Endothelial cell of hepatic sinusoid (primary cell): ENCODE results near the gene GPS1.

Experiments used
- in situ Hi-C: cut with HindIII; loops from 2 replicates; pipeline ENCODE4 v1.10.0; 2017; ENCODE audit warnings: low sequenced_read_pairs

The GPS1 gene

DNA sequence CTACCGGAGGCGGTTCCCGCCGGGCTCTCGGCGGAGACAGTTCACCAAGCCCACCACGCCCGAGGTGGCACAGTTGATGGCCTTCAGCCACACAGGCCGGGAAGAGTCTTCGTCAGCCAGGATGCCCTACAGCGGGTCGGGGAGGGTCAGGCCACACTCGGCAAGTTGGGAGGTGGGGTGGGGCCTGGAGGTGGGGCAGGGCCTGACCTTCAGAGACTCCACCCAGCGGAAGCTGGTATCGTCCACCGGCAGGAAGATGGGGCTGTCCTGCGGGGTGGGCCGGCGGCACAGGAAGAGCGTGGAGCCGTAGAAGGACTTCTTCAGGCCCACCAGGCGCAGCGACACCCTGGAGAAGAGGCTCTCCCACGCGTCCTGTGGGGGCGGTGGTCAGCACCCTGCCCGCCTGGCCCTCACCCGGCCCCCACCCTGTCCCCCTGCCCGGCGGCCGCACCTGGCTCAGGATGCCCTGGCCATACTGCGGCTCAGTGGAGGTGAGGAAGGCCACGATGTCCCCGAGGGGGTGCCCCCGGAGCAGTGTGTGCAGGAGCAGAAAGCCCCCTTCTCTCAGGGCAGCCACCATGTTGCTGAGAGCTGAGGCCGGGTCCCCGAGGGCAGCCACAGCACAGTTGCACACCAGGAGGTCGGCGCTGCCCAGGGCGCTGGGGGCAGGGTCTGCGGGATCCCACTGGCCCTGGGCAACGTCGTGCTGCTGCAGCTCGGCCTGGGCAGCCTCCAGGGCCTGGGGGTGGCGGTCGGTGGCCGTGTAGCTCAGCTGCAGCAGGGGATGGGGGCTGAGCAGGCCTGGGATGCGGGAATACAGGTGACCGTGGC, 33.5 kb downstream of the GPS1 start:
- in situ Hi-C loops = no loop called here

DNA sequence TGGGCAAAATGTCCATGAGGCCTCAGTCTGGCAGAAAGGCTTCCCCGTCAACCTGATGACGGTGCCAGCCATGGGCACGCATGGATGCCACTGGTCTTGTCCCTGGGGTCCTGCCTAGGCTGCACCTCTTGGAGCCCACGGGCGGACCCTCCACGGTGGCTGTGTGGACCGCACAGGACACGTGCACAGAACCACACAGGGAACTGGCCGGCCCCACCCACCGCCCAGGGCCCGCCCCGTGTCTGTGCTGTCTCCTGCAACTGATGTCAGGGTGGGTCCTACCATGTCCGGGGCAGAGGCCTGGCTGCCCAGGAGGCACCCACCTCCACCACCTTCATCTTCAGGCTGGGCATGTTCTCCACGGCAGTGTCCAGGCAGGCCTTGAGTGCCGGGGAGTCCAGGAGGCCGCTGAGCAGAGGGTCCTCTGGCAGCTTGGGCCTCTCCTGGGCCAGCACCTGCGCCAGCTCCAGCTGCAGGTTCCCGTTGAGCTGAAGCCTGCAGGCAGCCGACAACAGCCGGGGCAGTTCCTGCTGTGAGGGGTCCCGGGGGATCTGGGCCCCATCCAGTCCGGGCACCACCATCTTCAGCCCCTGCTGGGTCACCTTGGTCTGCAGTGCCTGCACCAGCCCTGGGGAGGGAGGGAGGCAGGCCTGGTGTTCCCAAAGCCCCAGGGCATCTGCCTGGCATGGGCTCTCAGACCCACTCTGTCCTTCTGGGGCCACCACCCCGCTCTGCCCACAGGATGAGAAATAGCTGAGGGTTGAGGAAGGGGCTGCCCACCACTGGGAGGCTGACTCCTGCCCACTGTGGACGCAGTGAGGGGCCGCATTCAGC, 34.5 kb downstream of the GPS1 start:
- in situ Hi-C loops = no loop called here

DNA sequence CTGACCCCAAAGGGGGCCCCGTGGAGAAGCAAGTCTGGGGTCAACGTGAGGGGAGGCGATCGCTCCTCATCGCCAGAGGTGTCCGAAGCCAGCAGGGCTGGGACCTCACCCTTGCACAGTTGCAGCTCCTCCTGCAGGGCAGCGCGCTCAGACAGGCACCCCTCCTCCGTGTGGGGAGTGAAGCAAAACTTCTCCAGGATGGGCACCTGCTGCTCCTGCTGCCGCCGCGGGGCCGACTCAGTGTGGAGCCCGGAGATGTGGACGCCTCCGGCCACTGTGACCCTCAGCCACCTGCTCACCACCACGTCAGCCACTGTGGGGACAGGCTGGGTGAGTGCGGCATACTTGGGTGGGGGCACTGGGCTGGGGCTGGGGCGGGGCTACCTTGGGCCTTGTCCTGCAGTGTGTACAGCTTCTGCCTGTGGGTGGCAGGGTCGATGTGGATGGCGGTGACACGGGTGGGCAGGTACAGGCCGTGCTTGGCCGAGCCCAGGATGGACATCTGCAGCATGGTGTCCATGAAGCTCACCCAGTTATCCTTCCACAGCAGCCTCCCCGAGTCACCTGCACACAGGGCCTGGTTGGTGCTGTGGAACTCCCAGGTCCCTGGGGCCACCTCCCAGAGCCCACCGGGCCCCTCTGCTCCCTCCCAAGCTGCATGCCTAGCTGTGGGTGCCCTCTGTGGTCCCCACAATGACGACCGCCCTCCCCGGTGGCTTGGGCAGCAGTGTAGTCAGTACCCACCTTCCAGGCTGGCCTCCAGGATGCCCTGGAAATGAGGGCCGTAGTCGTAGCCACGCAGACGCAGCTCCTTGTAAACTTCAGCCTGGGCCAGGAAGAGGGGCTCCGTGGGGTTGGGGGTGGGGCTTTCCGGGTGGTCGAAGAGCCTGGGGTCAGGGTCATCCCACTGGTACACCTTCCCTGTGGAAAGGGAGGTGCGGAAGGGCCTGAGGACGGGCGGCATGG, 35.5 kb downstream of the GPS1 start:
- in situ Hi-C loops = no loop called here

DNA sequence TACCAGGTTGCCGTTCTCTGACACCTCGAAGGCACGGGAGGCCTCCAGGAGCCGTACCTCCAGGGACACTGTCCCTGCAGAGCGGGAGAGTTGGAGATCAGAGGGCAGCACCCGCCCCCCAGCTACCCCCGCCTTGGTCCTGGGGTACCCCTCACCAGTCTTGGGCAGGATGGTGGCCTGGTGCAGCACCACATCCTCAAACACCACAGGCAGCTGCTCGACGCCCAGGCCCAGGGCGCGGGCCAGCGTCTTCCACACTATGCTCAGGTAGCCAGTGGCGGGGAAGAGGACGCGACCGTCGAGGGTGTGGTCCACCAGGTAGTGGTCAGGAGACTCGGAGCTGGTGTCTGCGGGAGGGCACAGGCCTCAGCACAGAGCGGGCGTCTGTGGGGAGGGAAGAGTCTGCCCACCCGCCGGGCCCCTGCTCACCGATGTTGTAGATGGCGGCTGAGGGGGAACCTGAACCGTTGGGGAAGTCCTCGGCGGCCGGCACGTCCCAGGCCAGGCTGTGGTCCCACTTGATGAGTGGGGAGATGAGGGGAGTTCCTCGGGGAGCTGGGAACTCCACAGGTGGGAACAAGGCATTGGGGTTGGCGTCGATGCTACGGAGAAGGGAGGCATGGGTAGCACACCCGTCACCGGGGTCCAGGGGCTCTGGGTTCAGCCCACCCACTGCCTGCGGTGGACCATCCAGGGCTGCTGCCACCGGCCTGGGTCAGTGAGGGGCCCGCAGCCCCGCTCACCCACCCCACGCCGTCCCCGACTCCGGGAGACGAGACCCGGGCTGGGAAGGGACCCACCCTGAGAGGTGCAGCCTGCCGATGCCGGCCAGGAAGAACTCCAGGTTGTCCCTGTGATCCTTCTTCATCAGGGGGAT, 36.5 kb downstream of the GPS1 start:
- in situ Hi-C loops = no loop called here

DNA sequence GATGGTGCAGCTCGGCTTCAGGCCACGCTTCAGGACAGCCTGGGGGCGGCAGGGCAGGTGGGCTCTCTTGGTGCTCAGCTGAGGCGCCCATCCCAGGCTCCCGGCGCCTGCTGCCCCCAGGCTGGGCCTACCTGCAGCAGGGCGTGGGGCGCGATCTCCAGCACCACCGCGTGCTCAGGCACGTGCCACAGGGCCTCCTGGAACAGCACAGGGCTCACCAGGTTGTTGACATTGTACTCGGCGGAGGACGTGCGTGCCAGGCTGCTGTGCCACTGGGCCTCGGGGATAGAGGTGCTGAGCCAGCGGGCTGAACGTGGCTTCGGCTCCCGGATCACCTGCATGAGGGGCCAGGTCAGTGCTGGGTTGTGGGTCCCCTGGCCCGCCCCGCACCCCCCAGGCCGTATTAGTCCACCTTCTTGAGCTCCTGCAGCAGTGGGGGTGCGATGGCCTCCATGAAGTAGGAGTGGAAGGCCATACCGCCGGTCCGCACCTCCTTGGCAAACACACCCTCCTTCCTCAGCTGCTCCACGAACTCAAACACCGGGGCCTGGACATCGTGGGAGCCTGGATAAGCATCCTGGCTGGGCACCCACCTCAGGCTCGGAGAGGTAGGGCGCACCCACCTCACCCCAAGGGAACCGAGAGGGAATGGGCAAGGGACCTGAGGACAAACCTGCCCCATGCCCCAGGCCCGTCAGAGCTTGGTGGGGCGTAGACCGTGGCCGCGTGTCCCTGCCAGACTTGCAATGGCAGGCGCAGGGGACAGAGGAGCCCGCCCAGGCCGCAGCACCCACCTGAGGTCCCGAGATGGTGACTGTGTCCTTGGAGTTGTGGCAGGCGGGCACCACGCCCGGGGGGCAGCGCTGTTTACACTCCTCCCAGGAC, 37.4 kb downstream of the GPS1 start:
- in situ Hi-C loops = no loop called here

DNA sequence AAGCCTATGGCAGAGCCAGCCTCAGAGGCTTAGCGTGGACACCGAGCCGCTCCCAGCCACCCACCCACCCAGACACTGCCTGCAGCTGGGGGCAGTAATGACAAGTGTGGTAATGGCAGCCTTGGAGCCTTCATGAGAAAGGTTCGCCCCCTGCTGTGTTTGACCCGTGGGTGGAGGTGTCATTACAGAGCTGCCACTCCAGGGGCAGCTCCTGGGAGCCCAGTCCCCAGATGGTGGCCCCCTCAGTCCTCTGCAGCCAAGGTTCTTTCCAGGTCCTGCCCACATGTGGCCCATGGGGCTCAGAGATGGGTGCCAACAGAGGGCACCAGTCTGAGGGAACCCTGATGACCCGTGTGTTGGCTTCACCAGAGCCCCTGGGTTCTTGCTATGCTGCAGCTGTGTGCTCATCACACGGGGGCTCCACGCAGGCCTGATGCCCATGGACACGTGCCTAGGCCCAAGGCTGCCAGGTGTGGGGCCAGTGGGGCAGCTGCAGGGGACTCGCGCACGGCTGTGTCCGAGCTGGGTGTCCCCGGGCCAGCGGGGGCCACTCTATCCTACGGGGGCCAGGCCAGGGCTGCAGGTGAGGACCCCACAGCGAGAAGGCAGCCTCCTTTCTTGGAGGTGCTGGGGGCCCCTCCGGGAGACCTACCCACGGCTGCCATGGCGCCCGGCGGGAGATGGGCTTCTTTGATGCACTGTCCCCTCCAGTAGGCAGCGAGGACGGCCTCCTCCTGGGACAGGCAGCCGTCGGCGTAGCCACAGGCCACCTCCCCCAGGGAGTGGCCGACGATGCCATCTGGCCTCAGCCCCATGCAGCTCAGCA, 38.2 kb downstream of the GPS1 start:
- in situ Hi-C loops = no loop called here

DNA sequence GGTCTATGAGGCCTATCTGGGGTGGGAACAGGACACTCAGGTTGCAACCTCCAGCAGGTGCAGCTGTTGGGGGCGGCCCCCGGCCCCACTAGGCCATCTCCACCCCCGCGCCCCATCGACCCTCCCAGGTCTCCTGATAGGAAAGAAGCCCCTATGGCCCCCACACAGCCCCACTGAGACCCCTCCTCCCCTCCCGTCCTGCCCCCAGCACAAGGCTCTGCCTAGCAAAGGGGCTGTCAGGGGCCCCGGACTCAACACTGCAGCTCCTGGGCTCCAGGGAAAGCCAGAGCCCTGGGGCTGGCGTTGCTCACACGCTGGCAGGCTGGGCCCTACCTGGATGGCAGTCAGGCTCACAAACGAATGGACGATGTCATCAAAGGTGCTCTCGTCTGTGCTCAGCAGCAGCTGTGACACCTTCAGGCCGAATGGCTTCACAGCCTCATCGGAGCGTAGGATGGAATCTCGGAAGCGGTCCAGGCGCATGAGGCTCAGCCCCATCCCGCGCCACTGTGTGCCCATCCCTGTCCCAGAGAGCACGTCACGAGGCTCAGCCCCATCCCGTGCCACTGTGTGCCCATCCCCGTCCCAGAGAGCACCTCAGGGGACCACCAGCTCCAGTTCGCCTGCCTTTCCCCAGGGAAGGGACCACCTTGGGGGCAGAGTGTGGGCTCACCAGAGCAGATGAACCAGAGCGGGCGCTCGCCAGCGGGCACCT, 39.0 kb downstream of the GPS1 start:
- in situ Hi-C loops = no loop called here

DNA sequence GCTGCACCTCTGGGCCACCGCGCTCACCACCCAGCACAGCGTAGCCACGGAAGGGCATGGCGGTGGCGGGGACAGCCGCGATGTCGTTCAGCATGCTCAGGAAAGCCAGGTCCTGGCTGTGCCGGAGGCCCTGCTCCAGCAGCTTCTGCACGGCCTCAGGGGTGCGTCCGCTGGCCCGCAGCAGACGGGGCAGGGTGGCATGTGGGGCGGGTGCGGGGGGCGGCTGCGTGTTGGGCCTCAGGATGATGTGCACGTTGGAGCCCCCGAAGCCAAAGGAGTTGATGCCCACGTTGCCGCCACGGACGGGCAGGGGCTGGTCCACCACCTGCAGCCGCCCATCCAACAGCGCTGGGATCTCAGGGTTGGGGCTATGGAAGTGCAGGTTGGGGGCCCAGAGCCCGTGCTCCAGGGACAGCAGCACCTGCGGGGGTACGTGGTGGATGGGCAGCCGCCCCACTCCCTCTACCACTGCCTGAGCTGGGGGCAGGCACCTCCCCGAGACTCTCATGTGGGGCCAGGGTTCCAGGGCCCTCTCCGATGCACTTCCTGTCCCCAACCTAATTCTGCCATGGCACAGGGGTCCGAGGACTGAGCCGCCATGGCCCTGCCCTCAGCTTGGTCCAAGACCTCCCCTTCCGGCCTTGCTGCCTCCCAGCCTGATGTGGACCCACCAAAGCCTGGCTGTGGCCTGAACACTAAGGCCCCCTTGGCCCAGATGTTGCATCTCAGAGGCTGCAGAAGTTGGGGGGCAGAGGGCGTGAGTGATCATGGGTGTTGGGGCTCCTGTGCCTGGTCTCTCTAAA, 39.8 kb downstream of the GPS1 start:
- in situ Hi-C loops = no loop called here

DNA sequence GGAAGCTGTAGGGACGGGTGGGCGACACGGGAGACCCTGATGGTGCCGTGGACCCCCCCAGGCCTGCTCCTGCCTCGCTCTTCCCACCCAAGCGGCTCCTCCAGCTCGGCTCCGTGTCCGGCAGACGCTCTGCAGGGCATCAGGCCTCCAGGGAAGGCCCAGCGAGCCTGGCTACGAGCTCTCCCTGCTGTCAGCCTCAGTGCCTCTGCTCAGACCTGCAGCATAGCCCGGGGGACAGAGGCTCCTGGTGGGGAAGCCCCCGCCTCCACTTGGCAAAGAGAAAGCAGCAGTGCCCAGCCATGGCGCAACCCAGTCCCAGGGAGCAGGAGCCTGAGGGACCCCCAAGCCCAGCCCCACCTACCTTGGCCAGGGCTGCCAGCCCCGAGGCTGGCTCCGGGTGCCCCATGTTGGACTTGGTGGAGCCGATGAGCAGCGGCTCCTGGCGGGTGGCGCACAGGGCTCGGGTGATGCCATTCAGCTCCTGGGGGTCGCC, 40.4 kb downstream of the GPS1 start:
- in situ Hi-C loops = no loop called here

DNA sequence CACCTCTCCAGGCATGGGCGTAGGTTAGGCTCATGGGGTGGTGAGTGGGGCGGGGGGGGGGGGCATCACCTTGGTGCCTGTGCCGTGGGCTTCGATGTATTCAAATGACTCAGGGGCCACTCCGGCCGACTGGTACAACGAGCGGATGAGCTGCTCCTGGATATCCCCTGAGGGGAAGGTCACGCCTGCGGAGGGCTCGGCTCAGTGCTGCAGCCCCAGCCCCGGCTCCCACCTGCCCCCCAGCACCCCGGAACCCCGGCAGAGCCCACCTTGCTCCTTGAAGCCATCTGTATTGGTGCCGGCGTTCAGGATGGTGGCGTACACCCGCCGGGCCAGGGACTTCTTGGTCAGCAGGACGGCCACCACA, 40.9 kb downstream of the GPS1 start:
- in situ Hi-C loops = no loop called here

DNA sequence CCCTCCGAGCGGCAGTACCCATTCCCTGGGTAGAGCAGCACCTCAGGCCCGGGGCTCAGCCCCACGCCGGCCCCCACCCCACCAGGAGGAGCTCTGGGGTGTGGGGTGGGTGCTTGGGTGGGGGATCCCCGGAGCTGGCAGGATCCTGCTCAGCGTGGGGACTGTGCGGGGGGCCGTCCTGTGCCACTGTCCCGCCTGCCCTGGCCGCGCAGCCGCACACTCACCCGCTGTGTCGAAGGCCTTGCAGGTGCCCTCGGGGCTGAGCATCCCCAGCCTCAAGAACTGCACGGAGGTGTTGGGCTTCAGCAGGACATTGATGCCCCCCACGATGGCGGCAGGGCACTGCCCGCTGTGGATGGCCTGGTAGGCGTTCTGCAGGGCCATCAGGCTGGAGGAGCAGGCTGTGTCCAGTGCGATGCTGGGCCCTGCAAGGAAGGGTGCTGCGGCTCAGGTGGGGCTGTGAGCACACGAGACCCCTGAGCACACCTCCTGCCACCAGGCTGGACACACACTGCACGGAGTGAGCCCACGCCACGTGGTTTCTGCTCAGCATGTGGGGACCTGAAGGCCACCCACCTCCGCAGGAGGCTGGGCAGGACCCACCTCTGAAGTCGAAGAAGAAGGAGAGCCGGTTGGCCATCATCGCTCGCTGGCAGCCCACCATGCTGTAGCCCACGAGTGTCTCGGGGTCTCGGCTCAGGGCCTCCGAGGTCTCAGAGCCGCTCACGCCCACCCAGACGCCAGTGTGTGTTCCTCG, 41.5 kb downstream of the GPS1 start:
- in situ Hi-C loops = no loop called here

DNA sequence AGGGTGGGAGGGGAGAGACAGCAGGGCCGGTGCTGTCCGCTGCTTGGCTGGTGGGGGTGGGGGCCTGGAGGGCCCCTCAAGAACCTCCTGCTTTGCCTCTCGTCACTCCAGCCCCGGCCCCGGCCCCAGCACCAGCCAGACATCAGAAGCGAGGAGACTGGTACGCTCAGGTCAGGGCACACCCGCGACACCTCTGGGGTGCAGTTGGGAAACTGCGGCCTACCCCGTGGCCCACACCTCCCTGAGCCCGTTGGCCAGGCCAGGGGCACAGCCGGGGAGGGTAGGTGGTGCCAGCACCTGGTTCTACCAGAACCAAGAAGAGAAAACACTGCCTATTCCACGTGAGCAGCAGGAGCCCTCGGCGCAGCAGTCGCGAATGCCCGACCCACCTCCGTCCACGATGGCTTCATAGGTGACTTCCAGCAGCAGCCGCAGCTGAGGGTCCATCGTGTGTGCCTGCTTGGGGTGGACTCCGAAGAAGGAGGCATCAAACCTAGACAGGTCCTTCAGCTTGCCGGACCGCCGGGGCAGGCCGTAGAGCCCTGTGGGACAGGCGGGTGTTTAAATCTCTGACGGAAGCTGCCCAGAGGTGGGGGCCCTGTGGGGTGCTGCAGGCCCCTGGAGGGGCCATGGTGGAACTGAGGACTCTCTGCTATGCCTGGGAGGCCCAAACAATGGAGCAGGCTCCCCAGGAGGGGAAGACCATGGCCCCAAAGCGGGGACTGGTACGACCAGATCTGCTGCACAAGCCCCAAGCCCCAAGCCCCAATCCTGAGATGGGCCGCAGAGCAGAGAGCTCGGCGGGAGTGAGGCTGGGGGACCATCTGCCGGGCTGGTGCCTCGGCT, 43.5 kb downstream of the GPS1 start:
- in situ Hi-C loops = no loop called here

DNA sequence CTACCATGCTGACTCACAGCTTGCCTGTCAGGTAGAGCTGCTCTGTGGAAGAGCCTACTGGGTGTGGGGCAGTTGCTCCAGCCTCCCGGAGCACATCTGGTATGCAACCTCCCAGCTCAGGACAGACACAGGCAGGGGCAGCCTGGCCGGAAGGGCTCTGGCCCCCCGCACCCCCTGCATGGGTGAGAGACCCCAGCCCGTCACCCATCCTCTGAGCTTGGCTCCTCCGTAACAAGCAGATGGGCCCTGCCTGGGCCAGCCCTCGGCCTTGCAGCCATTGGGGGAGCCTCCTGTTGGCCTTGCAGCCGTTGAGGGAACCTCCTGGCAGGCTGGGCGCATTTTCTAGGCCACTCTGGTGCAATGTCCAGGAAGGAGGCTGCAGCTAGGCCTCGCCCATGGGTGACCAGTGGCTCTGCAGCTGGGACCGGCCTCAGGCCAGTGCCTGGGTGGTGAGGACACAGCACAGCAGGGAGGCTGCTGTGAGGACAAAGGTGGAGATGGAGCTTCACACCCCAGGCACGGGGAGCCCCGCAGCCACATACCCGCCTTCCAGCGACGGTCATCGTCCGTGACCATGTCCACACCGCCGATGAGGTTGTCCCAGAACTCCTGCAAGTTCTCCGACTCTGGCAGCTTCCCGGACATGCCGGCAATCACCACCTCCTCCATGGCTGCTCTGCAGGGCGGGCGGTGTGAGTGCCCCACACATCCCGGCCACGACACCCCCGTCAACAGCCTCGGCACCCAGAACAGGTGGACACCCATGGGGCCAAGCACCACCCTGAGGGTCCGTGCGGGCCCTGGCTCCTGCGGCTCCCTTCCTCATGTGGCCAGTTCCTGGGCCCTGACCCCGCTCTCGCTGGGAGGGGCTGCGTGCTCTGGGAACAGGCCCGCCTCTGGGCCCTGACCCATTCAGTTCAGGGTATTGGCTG, 44.3 kb downstream of the GPS1 start:
- in situ Hi-C loops = no loop called here

DNA sequence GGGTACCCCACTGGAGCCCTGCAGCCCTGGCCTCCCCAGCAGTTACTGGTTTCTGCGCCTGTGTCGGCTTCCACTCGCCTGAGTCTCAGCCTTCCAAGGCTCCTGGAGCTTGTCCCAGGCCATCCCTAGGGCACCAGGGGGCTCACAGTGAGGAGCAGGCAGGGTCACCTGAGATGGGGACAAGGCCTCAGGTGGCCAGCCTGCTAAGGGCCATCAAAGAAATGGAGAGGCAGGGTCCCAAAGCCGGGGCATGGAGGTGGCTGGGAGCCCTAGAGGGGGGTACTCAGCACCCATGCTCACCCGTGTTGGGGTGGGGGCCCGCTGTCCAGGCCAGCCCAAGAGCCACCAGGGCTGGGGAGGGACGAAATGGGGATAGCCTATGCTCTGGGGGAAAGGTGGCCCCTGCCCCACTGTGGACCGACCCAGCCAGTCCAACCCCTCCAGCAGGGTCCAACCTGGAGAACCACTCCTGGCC, 45.0 kb downstream of the GPS1 start:
- in situ Hi-C loops = no loop called here
